GM18498 (cell line): ENCODE data around the gene SSBP2.

Experiments used
- ATAC-seq: cut with Tn5 transposase; IDR thresholded peaks from one replicate; pipeline ENCODE4 v1.9.1; 2021; ENCODE audit warnings: mild to moderate bottlenecking, moderate library complexity; ENCODE audit not compliant: unreplicated experiment

The SSBP2 gene

GRCh38 chr5:81402192-81402930 is 348.5 kb downstream of the SSBP2 start:
- no peak for ATAC-seq

- no peak for ATAC-seq
These were observed 349.6 kb downstream of the SSBP2 start for GRCh38 chr5:81401266-81401665.

DNA sequence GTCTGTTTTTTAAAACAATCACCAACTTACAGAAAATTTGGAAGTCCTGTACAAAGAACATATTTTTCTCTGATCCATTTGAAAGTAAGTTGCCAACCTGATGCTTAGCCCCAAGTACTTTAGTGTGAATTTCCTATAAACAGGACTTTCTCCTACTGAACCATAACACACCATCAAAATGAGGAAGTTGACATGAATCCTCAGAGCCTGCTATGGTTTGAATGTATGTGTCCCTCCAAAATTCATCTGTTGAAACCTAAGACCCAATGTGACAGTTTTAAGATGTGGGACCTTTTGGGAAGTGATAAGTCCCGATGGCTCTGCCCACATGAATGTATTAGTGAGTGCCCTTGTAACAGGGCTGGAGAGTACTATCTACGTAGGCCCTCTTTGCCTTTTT is 350.5 kb downstream of the SSBP2 start:
- ATAC-seq, result no peak

- no peak for ATAC-seq
These were observed 352.2 kb downstream of the SSBP2 start for GRCh38 chr5:81398741-81399140.

DNA sequence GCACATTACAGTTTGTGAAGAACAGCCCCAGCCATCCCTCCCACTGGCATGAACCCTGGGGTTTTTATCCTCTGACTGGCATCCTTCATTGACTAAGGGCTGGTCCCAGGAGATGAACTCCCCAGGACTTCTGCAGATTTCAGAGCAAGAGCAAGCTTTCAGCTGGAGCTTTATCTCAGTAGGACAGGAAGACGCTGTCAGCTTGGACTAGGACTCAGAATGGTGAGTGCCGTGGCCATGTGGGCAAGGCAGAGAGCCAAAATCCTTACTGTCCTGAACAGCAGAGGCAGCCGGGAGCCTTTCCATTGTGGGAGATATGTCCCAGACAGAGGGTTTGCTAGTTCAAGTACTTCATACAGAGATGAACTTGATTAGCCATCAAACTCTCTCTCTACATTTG is 353.7 kb downstream of the SSBP2 start:
- no peak for ATAC-seq

DNA sequence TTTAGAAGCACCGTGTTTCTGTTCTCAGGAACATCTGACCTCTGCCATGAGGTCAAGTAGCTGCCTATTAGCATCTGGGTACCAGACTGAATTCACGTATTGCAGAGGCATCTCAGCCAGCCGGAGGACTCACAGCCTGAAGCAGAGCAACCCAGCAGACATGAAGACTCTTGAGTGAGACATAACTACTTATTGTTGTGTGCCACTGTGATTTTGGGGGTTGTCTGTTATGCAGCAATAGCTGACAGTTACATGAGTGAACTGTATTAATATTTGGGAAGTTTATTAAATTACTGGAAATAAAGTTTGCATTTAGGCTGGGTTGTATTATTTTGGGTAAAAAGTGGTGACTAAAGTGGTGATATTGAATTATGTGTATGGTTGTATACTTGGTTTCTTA is 355.6 kb downstream of the SSBP2 start:
- no peak for ATAC-seq

DNA sequence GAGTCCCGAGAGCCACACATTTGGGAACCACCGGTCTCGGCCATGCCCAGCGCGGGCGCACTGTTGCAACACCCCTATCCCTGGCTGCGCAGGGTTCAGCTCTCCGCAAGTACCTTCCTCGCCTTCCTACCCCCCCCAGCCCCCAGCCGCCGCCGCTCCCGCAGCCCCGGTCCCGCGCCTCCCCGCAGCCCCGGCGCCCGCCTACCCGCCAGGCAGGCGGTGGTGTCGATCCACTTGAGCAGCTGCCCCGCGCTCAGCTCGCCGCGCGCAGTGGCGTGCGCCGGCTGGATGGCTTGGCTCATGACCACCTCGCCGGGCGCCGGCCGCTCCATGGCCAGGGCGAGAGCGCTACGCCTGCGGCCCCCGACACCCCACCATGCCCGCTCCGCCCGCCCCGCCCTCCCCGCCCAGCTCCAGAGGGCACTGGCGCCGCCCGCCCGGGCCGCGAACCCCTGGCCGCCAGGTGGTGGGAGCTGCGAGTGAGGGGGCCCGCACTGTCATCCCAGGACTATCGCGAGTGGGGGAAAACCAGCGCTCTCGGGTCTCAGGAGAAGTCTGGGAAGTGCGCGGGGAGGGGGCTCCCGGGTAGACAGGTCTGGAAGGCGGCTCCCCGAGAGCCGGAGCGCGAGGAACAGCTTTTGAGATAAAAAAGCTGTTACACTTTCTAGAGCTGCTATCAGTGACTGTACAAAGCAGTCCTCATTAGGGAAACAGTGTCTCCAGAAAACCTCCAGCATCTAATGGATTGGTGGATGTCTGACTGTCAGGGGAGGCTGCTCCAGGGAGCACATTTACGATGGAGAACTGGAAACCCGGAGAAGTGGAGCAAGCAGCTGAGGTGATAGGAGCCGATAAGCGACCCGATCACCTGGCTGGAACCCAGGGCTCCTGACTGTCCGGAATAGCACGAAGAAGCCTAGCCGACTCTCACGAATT is 356.8 kb downstream of the SSBP2 start, which contains the start of gene ACOT12:
TSS of gene ACOT12 (minus strand) at position 352 of the 936 bp plus-strand sequence. CDS start at position 332, 20 bp downstream.
- ATAC-seq, result no peak

DNA sequence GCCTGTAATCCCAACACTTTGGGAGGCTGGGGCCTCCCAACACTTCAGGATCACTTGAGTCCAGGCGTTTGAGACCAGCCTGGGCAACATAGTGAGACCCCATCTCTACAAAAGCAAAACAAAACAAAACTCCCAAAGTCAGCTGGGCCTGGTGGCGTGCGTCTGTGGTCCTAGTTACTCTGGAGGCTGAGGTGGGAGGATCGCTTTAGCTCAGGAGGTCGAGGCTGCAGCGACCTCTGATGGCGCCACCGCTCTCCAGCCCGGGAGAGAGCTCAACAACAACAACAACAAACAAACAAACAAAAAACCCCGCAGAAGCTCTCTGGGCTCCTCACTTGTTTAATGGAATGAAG is 357.5 kb downstream of the SSBP2 start:
- ATAC-seq, result no peak

DNA sequence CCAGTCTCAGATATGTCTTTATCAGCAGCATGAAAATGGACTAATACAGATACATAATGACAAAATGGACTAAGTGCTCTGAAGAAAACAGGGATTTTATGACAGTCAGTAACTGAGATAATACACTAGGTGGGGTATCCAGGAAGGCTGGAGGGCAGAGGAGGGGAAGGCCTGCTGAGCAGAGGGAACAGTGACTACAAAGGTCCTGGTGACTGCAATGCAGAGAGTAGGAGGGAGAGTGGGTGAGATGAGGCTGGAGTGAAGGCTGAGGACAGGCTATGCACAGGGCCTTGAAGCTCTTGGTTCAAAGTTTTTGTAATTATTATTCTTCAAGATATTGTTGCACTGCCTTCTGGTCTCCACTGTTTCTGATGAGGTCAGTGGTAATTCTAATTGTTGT is 361.9 kb downstream of the SSBP2 start:
- ATAC-seq, result no peak

- ATAC-seq, result no peak
These were observed 362.7 kb downstream of the SSBP2 start for GRCh38 chr5:81388169-81388568.

DNA sequence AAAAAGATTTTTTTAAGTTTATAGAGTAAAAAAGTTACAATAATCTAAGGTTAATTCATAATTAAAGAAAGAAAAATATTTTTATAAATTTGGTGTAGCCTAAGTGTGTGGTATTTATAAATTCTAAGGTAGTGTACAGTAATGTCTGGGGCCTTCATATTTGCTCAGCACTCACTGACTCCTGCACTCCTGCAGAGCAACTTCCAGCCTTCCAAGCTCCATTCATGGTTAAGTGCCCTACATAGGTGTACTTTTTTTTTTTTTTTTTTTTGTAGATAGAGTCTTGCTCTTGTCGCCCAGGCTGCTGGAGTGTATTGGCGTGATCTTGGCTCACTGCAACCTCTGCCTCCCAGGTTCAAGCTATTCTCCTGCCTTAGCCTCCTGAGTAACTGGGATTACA is 367.0 kb downstream of the SSBP2 start:
- ATAC-seq, result no peak

DNA sequence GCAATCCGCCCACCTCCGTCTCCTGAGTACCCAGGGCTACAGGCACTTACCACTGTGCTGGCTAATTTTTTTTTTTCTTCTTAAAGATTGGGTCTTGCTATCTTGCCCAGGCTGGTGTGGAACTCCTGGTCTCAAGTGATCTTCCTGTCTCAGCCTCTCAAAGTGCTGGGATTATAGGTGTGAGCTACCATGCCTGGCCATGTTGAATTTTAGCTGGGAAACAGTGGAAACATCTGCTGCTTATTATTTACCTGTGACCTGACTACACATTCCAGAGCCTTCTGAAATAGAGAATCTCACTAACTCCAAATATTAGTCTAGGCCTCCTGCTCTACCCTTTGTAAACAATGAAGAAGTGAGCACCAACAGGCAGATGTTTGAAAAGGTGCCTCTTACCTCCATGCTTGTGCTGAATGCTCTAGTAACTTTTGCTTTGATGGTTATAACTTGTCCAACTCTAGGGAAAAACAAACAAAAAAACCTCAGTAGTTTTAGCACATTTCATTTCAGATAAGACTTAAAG is 379.5 kb downstream of the SSBP2 start:
- no peak for ATAC-seq

GRCh38 chr5:81370912-81371311 is 380.0 kb downstream of the SSBP2 start:
- no peak for ATAC-seq

GRCh38 chr5:81365541-81365940 is 385.4 kb downstream of the SSBP2 start:
- ATAC-seq, result no peak

DNA sequence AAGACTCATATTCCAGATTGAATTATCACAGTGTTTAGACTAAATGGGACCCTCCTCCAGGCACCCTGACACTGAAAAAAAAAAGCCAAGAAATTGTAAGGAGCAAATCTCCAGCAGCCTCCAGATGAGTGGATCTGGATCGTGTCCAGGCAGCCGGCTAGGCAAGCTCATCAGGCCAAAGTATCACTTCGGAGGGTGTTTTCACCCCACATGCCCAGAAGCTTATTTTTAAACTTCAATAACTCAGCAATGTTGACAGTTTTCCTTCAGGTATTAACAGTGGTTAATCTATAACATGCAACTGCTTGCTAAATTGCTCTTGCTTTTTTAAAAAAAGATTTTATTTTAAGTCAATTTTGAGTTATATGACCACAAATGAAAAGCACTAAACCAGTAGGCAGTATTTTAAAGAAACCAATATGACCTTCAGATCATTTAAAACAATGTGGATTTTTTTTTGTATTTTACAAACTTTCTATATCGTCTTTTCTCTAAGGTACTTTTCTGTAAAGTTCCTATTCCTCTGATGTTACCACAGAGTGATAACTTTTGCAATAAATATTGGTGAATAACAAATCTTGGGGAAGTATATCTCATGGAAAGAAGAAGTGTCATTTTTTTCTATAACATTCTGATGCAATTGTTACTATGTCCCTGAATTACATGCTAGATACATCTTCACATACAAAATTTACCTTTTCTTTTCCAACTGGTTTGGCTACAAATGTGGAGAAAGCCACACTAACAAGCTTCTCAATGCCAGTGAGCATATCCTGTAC is 387.6 kb downstream of the SSBP2 start:
- no peak for ATAC-seq
